ENCODE data around the gene TRIM7.
"Not testable (repeated sequence)": the region's sequence is repeated elsewhere in the genome, so short reads cannot be mapped to it uniquely, and the experiment has no call there.

- TF ChIP-seq POLR2A, CTCF (IDR thresholded peaks at IDR 0.05): not testable (repeated sequence)
Observed at GRCh38 chr5:181160755-181161533, 44.1 kb downstream of the TRIM7 start.
